IMR-90 (cell line): Measurements from ENCODE around the gene FMNL3. TPM values are rescaled to one million over a fixed set of nuclear protein-coding genes. Genes with fewer than 3 reads are reported as not detected.

Experiments used
- ATAC-seq: fragments of 200-7000 bp; cut with Tn5 transposase; 2 replicates; pipeline ENCODE4 v1.9.1; 2020; ENCODE audit warnings: low read depth, mild to moderate bottlenecking, moderate library complexity
- BruUV-seq: library from RNA; stranded (reverse); fragments of 400-500 nt; replicated peaks from 2 replicates; lab custom pipeline; 2021; lab: Mats Ljungman, UMichigan
- CTCF ChIA-PET: fragments of 300-600 bp; formaldehyde crosslinking; extraction: SDS; loops from one replicate; lab custom pipeline; 2021; ENCODE audit warnings: antibody characterized with exemption; lab: Yijun Ruan, JAX
- POLR2A ChIA-PET: fragments of 300-600 bp; sonication (Branson Sonifier 250); formaldehyde crosslinking; loops from one replicate; lab custom pipeline; 2022; ENCODE audit warnings: antibody characterized with exemption; ENCODE audit not compliant: unreplicated experiment; lab: Charles Lee
- DNase-seq: peaks from one replicate; pipeline ENCODE4 v3.0.0; 2013
- H2AFZ ChIP-seq: replicated peaks from 2 replicates; pipeline ENCODE3; 2013; ENCODE audit warnings: low read length, mild to moderate bottlenecking; ENCODE audit not compliant: poor library complexity
- H2AK5ac ChIP-seq: 2 replicates; pipeline ENCODE4 v1.6.1; 2013; ENCODE audit warnings: low read depth, low read length, inconsistent platforms
- H2AK9ac ChIP-seq: replicated peaks from 2 replicates; pipeline ENCODE3; 2013; ENCODE audit warnings: mild to moderate bottlenecking, low read depth, low read length, moderate library complexity; ENCODE audit not compliant: poor library complexity
- H2BK120ac ChIP-seq: 2 replicates; pipeline ENCODE4 v1.6.1; 2013; ENCODE audit warnings: low read depth, low read length, inconsistent platforms
- H2BK15ac ChIP-seq: 3 replicates; pipeline ENCODE4 v1.6.1; 2013; ENCODE audit warnings: low read depth, low read length, inconsistent platforms
- H2BK20ac ChIP-seq: 2 replicates; pipeline ENCODE4 v1.6.1; 2013; ENCODE audit warnings: low read depth, mild to moderate bottlenecking, inconsistent platforms, low read length, moderate library complexity
- H2BK5ac ChIP-seq: 2 replicates; pipeline ENCODE4 v1.6.1; 2013; ENCODE audit warnings: mild to moderate bottlenecking, low read depth, low read length, inconsistent platforms; ENCODE audit not compliant: poor library complexity, severe bottlenecking
- H3K14ac ChIP-seq: replicated peaks from 2 replicates; pipeline ENCODE4 v1.6.1; 2013; ENCODE audit warnings: low read depth, low read length, inconsistent platforms
- H3K18ac ChIP-seq: 2 replicates; pipeline ENCODE4 v1.6.1; 2013; ENCODE audit warnings: low read depth, low read length, control low read depth
- H3K23ac ChIP-seq: 2 replicates; pipeline ENCODE4 v1.6.1; 2013; ENCODE audit warnings: low read depth, low read length, inconsistent platforms
- H3K27ac ChIP-seq: 2 replicates; pipeline ENCODE4 v1.5.1; 2013; ENCODE audit warnings: mild to moderate bottlenecking, control low read depth, low read length; ENCODE audit not compliant: insufficient read depth
- H3K27me3 ChIP-seq: 2 replicates; pipeline ENCODE4 v1.6.1; 2013; ENCODE audit warnings: low read length; ENCODE audit not compliant: control insufficient read depth, insufficient read depth
- H3K36me3 ChIP-seq: 2 replicates; pipeline ENCODE4 v1.6.1; 2013; ENCODE audit warnings: low read length, mixed read lengths; ENCODE audit not compliant: control insufficient read depth, insufficient read depth
- H3K4ac ChIP-seq: 2 replicates; pipeline ENCODE4 v1.6.1; 2013; ENCODE audit warnings: low read depth, low read length, inconsistent platforms
- H3K4me1 ChIP-seq: 2 replicates; pipeline ENCODE4 v1.6.1; 2013; ENCODE audit warnings: low read length, mixed read lengths; ENCODE audit not compliant: control insufficient read depth, insufficient read depth
- H3K4me2 ChIP-seq: 2 replicates; pipeline ENCODE4 v1.6.1; 2013; ENCODE audit warnings: low read depth, mild to moderate bottlenecking, control low read depth, low read length, moderate library complexity
- H3K4me3 ChIP-seq: 2 replicates; pipeline ENCODE4 v1.5.1; 2013; ENCODE audit warnings: low read depth, mild to moderate bottlenecking, control low read depth, low read length, moderate library complexity; ENCODE audit not compliant: insufficient read depth
- H3K56ac ChIP-seq: 2 replicates; pipeline ENCODE4 v1.6.1; 2013; ENCODE audit warnings: low read length, inconsistent platforms; ENCODE audit not compliant: insufficient read depth; ENCODE audit errors: extremely low read depth
- H3K79me1 ChIP-seq, 2 experiments: 2 replicates each; pipeline ENCODE4 v1.6.1; 2013; ENCODE audit warnings: low read length in 2 of 2, inconsistent platforms in 1 of 2, low read depth in 1 of 2
- H3K9ac ChIP-seq: 2 replicates; pipeline ENCODE4 v1.6.1; 2013; ENCODE audit warnings: low read depth, low read length, control low read depth
- H3K9me1 ChIP-seq: 2 replicates; pipeline ENCODE4 v1.6.1; 2013; ENCODE audit warnings: low read length, inconsistent platforms; ENCODE audit not compliant: insufficient read depth
- H3K9me3 ChIP-seq: 2 replicates; pipeline ENCODE4 v1.6.1; 2013; ENCODE audit warnings: low read length; ENCODE audit not compliant: control insufficient read depth, insufficient read depth
- H4K20me1 ChIP-seq: 2 replicates; pipeline ENCODE4 v1.6.1; 2013; ENCODE audit warnings: low read length, inconsistent platforms; ENCODE audit not compliant: insufficient read depth
- H4K5ac ChIP-seq: 2 replicates; pipeline ENCODE4 v1.6.1; 2013; ENCODE audit warnings: mild to moderate bottlenecking, low read depth, low read length, control low read depth
- H4K8ac ChIP-seq, 2 experiments: 2 replicates each; pipeline ENCODE4 v1.6.1; 2013; ENCODE audit warnings: low read depth in 2 of 2, low read length in 2 of 2, control low read depth in 1 of 2, inconsistent platforms in 1 of 2
- H4K91ac ChIP-seq: 2 replicates; pipeline ENCODE4 v1.6.1; 2013; ENCODE audit warnings: low read depth, low read length, inconsistent platforms; ENCODE audit not compliant: insufficient read depth
- FOS ChIP-seq: fragments of 150-350 bp; IDR thresholded peaks from 2 replicates; pipeline ENCODE4 v1.6.1; 2016; ENCODE audit warnings: low read depth, low read length
- MAZ ChIP-seq: IDR thresholded peaks from 2 replicates; pipeline ENCODE4 v1.6.1; 2012; ENCODE audit warnings: low read depth, mild to moderate bottlenecking, low read length, improper control_type of control experiment, moderate library complexity, borderline replicate concordance
- MXI1 ChIP-seq: IDR thresholded peaks from 2 replicates; pipeline ENCODE4 v1.6.1; 2012; ENCODE audit warnings: low read depth, mild to moderate bottlenecking, low read length, moderate library complexity, borderline replicate concordance
- NFE2L2 ChIP-seq: fragments of 150-350 bp; IDR thresholded peaks from 2 replicates; pipeline ENCODE4 v1.6.1; 2016; ENCODE audit warnings: low read depth, mild to moderate bottlenecking, low read length
- RCOR1 ChIP-seq: IDR thresholded peaks from 2 replicates; pipeline ENCODE4 v1.6.1; 2012; ENCODE audit warnings: mild to moderate bottlenecking, low read length, improper control_type of control experiment; ENCODE audit not compliant: insufficient replicate concordance
- RFX5 ChIP-seq: IDR thresholded peaks from 2 replicates; pipeline ENCODE4 v1.8.0; 2012; ENCODE audit warnings: low read depth, mild to moderate bottlenecking, low read length, moderate library complexity
- SMC3 ChIP-seq: fragments of 150-350 bp; IDR thresholded peaks from 2 replicates; pipeline ENCODE4 v1.6.1; 2016; ENCODE audit warnings: low read depth, mild to moderate bottlenecking, antibody characterized with exemption, low read length, moderate library complexity
- USF2 ChIP-seq: fragments of 150-350 bp; IDR thresholded peaks from 2 replicates; pipeline ENCODE4 v1.6.1; 2017; ENCODE audit warnings: mild to moderate bottlenecking, antibody characterized with exemption, low read length, low read depth
- WGBS, 2 experiments: methylation state at CpG; one replicate each; pipeline versions ENCODE4 v1.1.5 to v1.1.7; 2013; ENCODE audit warnings: missing lambda C conversion rate in 2 of 2; ENCODE audit not compliant: insufficient read length in 1 of 2; ENCODE audit errors: extremely low coverage in 2 of 2; 5-methylcytosine and 5-hydroxymethylcytosine counted together
- dilution Hi-C: fragments of 300-500 bp; cut with HindIII; formaldehyde crosslinking; loops from one replicate; pipeline ENCODE4 v1.14.3; 2018; ENCODE audit warnings: low sequenced_read_pairs; ENCODE audit not compliant: unreplicated experiment
- in situ Hi-C: fragments of 300-500 bp; cut with MboI; formaldehyde crosslinking; loops from 3 replicates; pipeline ENCODE4 v1.14.3; 2019; ENCODE audit warnings: low sequenced_read_pairs, inconsistent platforms, mixed read lengths
- intact Hi-C: fragments of 100-400 bp; cut with micrococcal nuclease; formaldehyde crosslinking; loops from 2 replicates; pipeline ENCODE4 v1.10.0; 2022
- polyA plus RNA-seq, 3 experiments: library from polyadenylated mRNA; depleted of rRNA; stranded (reverse); fragments of >200 nt; gene quantifications; 2 replicates each; pipeline ENCODE4 v1.2.3, GENCODE V29; 2012; ENCODE audit warnings: low replicate concordance in 1 of 3
- total RNA-seq: library from RNA; depleted of rRNA; stranded (reverse); fragments of >200 nt; gene quantifications from 2 replicates; pipeline ENCODE4 v1.2.3, GENCODE V29; 2012

Gene FMNL3
- total and polyA plus RNA-seq, 2 of the 4 experiments (the other 2 are of a cell fraction), result 16.3 to 36.4 TPM

- Histone ChIP-seq H2BK5ac (no peak overlapping the region), H4K5ac (no peak overlapping the region), H2AK9ac (no peak overlapping the region), H3K18ac (no peak overlapping the region), H3K9ac (no peak overlapping the region), H3K4me1 (no peaks in the 10 kb centered on the region), H2AK5ac (no peak overlapping the region), H3K23ac (no peak overlapping the region), H2BK120ac (no peak overlapping the region), H3K9me1 (0 out of 2 replicates have a peak, but pooled peaks cover 4% of the 10 kb centered on the region), H3K27me3 (no peaks in the 10 kb centered on the region), H4K91ac (no peak overlapping the region), H3K4ac (no peak overlapping the region), H4K20me1 (no peaks in the 10 kb centered on the region), H4K8ac (no peak overlapping the region), H3K27ac (no peak overlapping the region), H3K36me3 (peaks cover 75% of the 10 kb centered on the region), H2BK20ac (no peak overlapping the region), H3K56ac (no peak overlapping the region), H3K4me2 (no peak overlapping the region), H2BK15ac (no peak overlapping the region), H2AFZ (no peak overlapping the region), H3K9me3 (no peaks in the 10 kb centered on the region), H3K14ac (no peak overlapping the region), H3K4me3 (no peak overlapping the region), H3K79me1 (0 out of 4 replicates have a peak, but pooled peaks cover 0 to 4% of the 10 kb centered on the region in 2 experiments)
- DNase-seq (no peak), ATAC-seq (no peak)
- dilution Hi-C loops (no loop called here), intact Hi-C loops (no loop called here), in situ Hi-C loops (no loop called here)
- CTCF ChIA-PET, result no interaction called here
- BruUV-seq, result no TSS peak
- TF ChIP-seq MXI1 (no peak), RFX5 (no peak), FOS (no peak), RCOR1 (no peak), SMC3 (no peak), MAZ (no peak), NFE2L2 (no peak), USF2 (no peak)
- 86% methylated on average over 4 of the region's 5 CpGs; no CpG with 5 or more reads in 1 of the 2 experiments for WGBS, 2 experiments
- POLR2A ChIA-PET, result no interaction called here
These were observed 57.3 kb downstream of the FMNL3 start for GRCh38 chr12:49649892-49650291.
